Measurements from ENCODE around the gene PSEN1.

- TF ChIP-seq CTCF (IDR thresholded peaks at IDR 0.05) (no peak), POLR2A (IDR thresholded peaks at IDR 0.05) (no peak)
Measured at GRCh38 chr14:73245480-73246325, 109.4 kb downstream of the PSEN1 start.

Data from suprapubic skin (tissue), 3 donors.